Mammary epithelial cell (primary cell): ENCODE data around the gene PDCD6IP.

Experiments used
- CTCF ChIP-seq, 2 donors: IDR thresholded peaks in 1 of 2; conservative IDR thresholded peaks in 1 of 2; 2 replicates each; pipeline ENCODE4 v1.5.1; 2011 to 2012; ENCODE audit warnings: inconsistent platforms in 2 of 2, low read length in 2 of 2, mild to moderate bottlenecking in 2 of 2, control low read depth in 1 of 2, low read depth in 1 of 2; ENCODE audit not compliant: insufficient read depth in 1 of 2; ENCODE audit errors: extremely low read depth in 1 of 2
- EZH2 ChIP-seq: IDR thresholded peaks from 2 replicates; pipeline ENCODE4 v1.6.1; 2012; ENCODE audit warnings: low read length, inconsistent platforms, borderline replicate concordance

GRCh38 chr3:33834096-33834453, 35.6 kb downstream of the PDCD6IP start:
- TF ChIP-seq EZH2 (no peak), CTCF (conservative IDR thresholded peaks at IDR 0.05 in 1 of 2, IDR thresholded peaks at IDR 0.05 in 1 of 2; ENCODE audit: extremely low read depth in 1 of 2, insufficient read depth in 1 of 2, low read depth in 1 of 2, low read length in 2 of 2) (no peak)
